ENCODE results near the gene RPL29.

GRCh38 chr3:51987568-51987967 is 8.1 kb downstream of the RPL29 start:
- TF ChIP-seq CEBPB (IDR thresholded peaks at IDR 0.05; ENCODE audit: low read depth, low read length) (no peak), SMC3 (IDR thresholded peaks at IDR 0.05; ENCODE audit: low read depth, low read length) (no peak), RCOR1 (IDR thresholded peaks at IDR 0.05; ENCODE audit: insufficient replicate concordance, low read length) (no peak), CTCF (conservative IDR thresholded peaks at IDR 0.05; ENCODE audit: low read depth, low read length) (no peak), CHD1 (IDR thresholded peaks at IDR 0.05; ENCODE audit: low read depth, low read length) (no peak), USF2 (IDR thresholded peaks at IDR 0.05; ENCODE audit: low read depth, low read length) (no peak), MXI1 (IDR thresholded peaks at IDR 0.05; ENCODE audit: borderline replicate concordance, low read depth, low read length) (no peak)

Data from IMR-90 (cell line).